ENCODE data around the gene TCHP.

Gene TCHP

GRCh38 chr12:109863847-109864712, 36.0 kb upstream of the TCHP start:
- H3K4me3 ChIP-seq, result no peak overlapping the region
- peak overlapping the region in 1 of 2 donors; percentile 28 for H3K27ac ChIP-seq
- no peak for DNase-seq (ENCODE audit: low spot score)

GRCh38 chr12:109864916-109865315, 35.2 kb upstream of the TCHP start:
- DNase-seq (ENCODE audit: low spot score), result no peak
- TF ChIP-seq CTCF (IDR thresholded peaks at IDR 0.05), result no peak
- Histone ChIP-seq H3K27ac (no peak overlapping the region), H3K4me3 (no peak overlapping the region)

More at GRCh38 chr12:109863847-109864712, 36.0 kb upstream of the TCHP start:
- no peak for TF ChIP-seq CTCF (IDR thresholded peaks at IDR 0.05)

- TF ChIP-seq CTCF (IDR thresholded peaks at IDR 0.05), result no peak
- no peak overlapping the region for H3K27ac ChIP-seq
- H3K4me3 ChIP-seq, result no peak overlapping the region
- no peak for DNase-seq (ENCODE audit: low spot score)
These were observed 31.7 kb upstream of the TCHP start for GRCh38 chr12:109868182-109869051.

- no peak for DNase-seq (ENCODE audit: low spot score)
- no peak for TF ChIP-seq CTCF (IDR thresholded peaks at IDR 0.05)
- H3K27ac ChIP-seq, result no peak overlapping the region
- H3K4me3 ChIP-seq, result no peak overlapping the region
These were observed 29.4 kb upstream of the TCHP start for GRCh38 chr12:109870648-109871047.

GRCh38 chr12:109871668-109872314, 28.3 kb upstream of the TCHP start:
- TF ChIP-seq CTCF (IDR thresholded peaks at IDR 0.05), result no peak
- Histone ChIP-seq H3K4me3 (no peak overlapping the region), H3K27ac (no peak overlapping the region)
- DNase-seq (ENCODE audit: low spot score), result no peak

- no peak for TF ChIP-seq CTCF (IDR thresholded peaks at IDR 0.05)
- DNase-seq (ENCODE audit: low spot score), result no peak
- Histone ChIP-seq H3K27ac (no peak overlapping the region), H3K4me3 (no peak overlapping the region)
These were observed 26.4 kb upstream of the TCHP start for GRCh38 chr12:109873653-109874052.
